GM12878 (cell line): ENCODE results near the gene PKP4. TPM values are rescaled to one million over a fixed set of nuclear protein-coding genes. Genes with fewer than 3 reads are reported as not detected.

Experiments used
- ATAC-seq: fragments of 200-7000 bp; cut with Tn5 transposase; 3 replicates; pipeline ENCODE4 v1.9.1; 2020; ENCODE audit warnings: mild to moderate bottlenecking, moderate library complexity
- BruUV-seq: library from RNA; stranded (reverse); fragments of 400-500 nt; replicated peaks from 2 replicates; lab custom pipeline; 2021; lab: Mats Ljungman, UMichigan
- CTCF ChIA-PET: fragments of 300-600 bp; sonication (Branson Sonifier 250); formaldehyde crosslinking; extraction: SDS; loops from one replicate; lab custom pipeline; 2021; ENCODE audit warnings: inconsistent platforms; lab: Yijun Ruan, JAX
- POLR2A ChIA-PET: fragments of 350-600 bp; formaldehyde crosslinking; extraction: SDS; loops from one replicate; lab custom pipeline; 2021; ENCODE audit warnings: inconsistent platforms; lab: Charles Lee
- RAD21 ChIA-PET: fragments of 300-600 bp; sonication (Branson Sonifier 250); formaldehyde crosslinking; loops from one replicate; lab custom pipeline; 2023; ENCODE audit warnings: antibody characterized with exemption; ENCODE audit not compliant: unreplicated experiment; lab: Charles Lee
- SMC1A ChIA-PET: fragments of 300-600 bp; sonication (Branson Sonifier 250); formaldehyde crosslinking; loops from one replicate; lab custom pipeline; 2023; ENCODE audit not compliant: unreplicated experiment, uncharacterized antibody; lab: Charles Lee
- DNase-seq: peaks from one replicate; pipeline ENCODE4 v3.0.0-alpha.2; 2011; ENCODE audit warnings: low read depth, low spot score
- FAIRE-seq: peaks from 3 replicates; lab custom pipeline; 2011; peaks lifted over from hg19 to GRCh38; lab: Jason Lieb, UNC
- H2AFZ ChIP-seq: 2 replicates; pipeline ENCODE4 v1.6.0; 2011; ENCODE audit warnings: low read depth, low read length, control low read depth; ENCODE audit not compliant: control insufficient read depth
- H3K27ac ChIP-seq: 2 replicates; pipeline ENCODE4 v1.5.1; 2011; ENCODE audit warnings: control low read depth; ENCODE audit not compliant: control insufficient read depth, insufficient read depth
- H3K27me3 ChIP-seq, 2 experiments: replicated peaks in 1 of 2; 2 replicates each; pipeline versions ENCODE4 v1.6.0 to v1.6.1; 2011; ENCODE audit warnings: low read length in 1 of 2; ENCODE audit not compliant: control insufficient read depth in 2 of 2, insufficient read depth in 2 of 2
- H3K36me3 ChIP-seq, 2 experiments: 2 replicates each; pipeline ENCODE4 v1.5.1; 2011; ENCODE audit warnings: low read length in 1 of 2; ENCODE audit not compliant: control insufficient read depth in 2 of 2, insufficient read depth in 2 of 2
- H3K4me1 ChIP-seq: 2 replicates; pipeline ENCODE4 v1.6.1; 2011; ENCODE audit warnings: mild to moderate bottlenecking, low read length, moderate library complexity, mixed read lengths; ENCODE audit not compliant: control insufficient read depth, insufficient read depth
- H3K4me2 ChIP-seq: 2 replicates; pipeline ENCODE4 v1.6.0; 2011; ENCODE audit warnings: control low read depth; ENCODE audit not compliant: control insufficient read depth, insufficient read depth
- H3K4me3 ChIP-seq: fragments of 200-600 bp; sonication (generic); 2 replicates; pipeline ENCODE4 v1.5.1; 2016
- H3K79me2 ChIP-seq: 2 replicates; pipeline ENCODE4 v1.6.0; 2011; ENCODE audit warnings: low read length; ENCODE audit not compliant: control insufficient read depth, insufficient read depth
- H3K9ac ChIP-seq: 2 replicates; pipeline ENCODE4 v1.8.0; 2011; ENCODE audit warnings: low read length, control low read depth, mixed read lengths; ENCODE audit not compliant: control insufficient read depth, insufficient read depth
- H3K9me3 ChIP-seq: replicated peaks from 3 replicates; pipeline ENCODE4 v1.5.1; 2011; ENCODE audit warnings: mild to moderate bottlenecking, low read length; ENCODE audit not compliant: control insufficient read depth, insufficient read depth
- H4K20me1 ChIP-seq: 2 replicates; pipeline ENCODE4 v1.6.0; 2011; ENCODE audit not compliant: control insufficient read depth, insufficient read depth
- ATF3 ChIP-seq: IDR thresholded peaks from 2 replicates; pipeline ENCODE4 v1.6.1; 2011; ENCODE audit warnings: low read depth, mild to moderate bottlenecking, low read length, moderate library complexity, borderline replicate concordance; ENCODE audit errors: extremely low read depth
- CBFB ChIP-seq: IDR thresholded peaks from 2 replicates; pipeline ENCODE4 v1.6.1; 2016; ENCODE audit warnings: antibody characterized with exemption, low read depth
- CUX1 ChIP-seq: IDR thresholded peaks from 2 replicates; pipeline ENCODE4 v1.6.1; 2012; ENCODE audit warnings: improper control_type of control experiment, low read depth, low read length; ENCODE audit not compliant: insufficient replicate concordance
- HDGF ChIP-seq: fragments of 450-650 bp; IDR thresholded peaks from 2 replicates; pipeline ENCODE4 v1.6.1; 2016; ENCODE audit warnings: antibody characterized with exemption
- JUNB ChIP-seq: IDR thresholded peaks from 2 replicates; pipeline ENCODE4 v1.6.1; 2016; ENCODE audit warnings: antibody characterized with exemption, mild to moderate bottlenecking
- MTA3 ChIP-seq: IDR thresholded peaks from 2 replicates; pipeline ENCODE4 v1.6.1; 2012; ENCODE audit warnings: low read length, inconsistent platforms, borderline replicate concordance
- MYB ChIP-seq: fragments of 150-350 bp; IDR thresholded peaks from 2 replicates; pipeline ENCODE4 v1.6.1; 2014; ENCODE audit warnings: mild to moderate bottlenecking, low read depth, low read length, borderline replicate concordance
- NFIC ChIP-seq: IDR thresholded peaks from 2 replicates; pipeline ENCODE4 v1.6.1; 2012; ENCODE audit warnings: low read depth, mild to moderate bottlenecking, inconsistent platforms, low read length, moderate library complexity
- POLR2AphosphoS2 ChIP-seq: IDR thresholded peaks from 2 replicates; pipeline ENCODE4 v1.6.1; 2011; ENCODE audit warnings: low read depth, mild to moderate bottlenecking, low read length, improper control_type of control experiment, moderate library complexity
- POLR2AphosphoS5 ChIP-seq: IDR thresholded peaks from 2 replicates; pipeline ENCODE4 v1.6.1; 2011; ENCODE audit warnings: mild to moderate bottlenecking, low read length, inconsistent platforms
- RAD21 ChIP-seq: IDR thresholded peaks from 2 replicates; pipeline ENCODE4 v1.6.1; 2011; ENCODE audit warnings: mild to moderate bottlenecking, low read depth, low read length, moderate library complexity; ENCODE audit not compliant: insufficient read depth
- RCOR1 ChIP-seq: conservative IDR thresholded peaks from 2 replicates; pipeline ENCODE4 v1.6.1; 2012; ENCODE audit warnings: low read depth, low read length, improper control_type of control experiment
- SUZ12 ChIP-seq: fragments of 200-600 bp; sonication (generic); IDR thresholded peaks from one replicate; pipeline ENCODE4 v1.6.1; 2018; ENCODE audit warnings: antibody characterized with exemption, mild to moderate bottlenecking; ENCODE audit not compliant: unreplicated experiment
- ZZZ3 ChIP-seq: IDR thresholded peaks from 2 replicates; pipeline ENCODE4 v1.6.1; 2011; ENCODE audit warnings: low read depth; ENCODE audit not compliant: control insufficient read depth, insufficient read length
- WGBS: methylation state at CpG from one replicate; pipeline ENCODE4 v1.1.6; 2016; ENCODE audit warnings: low lambda C conversion rate; ENCODE audit not compliant: insufficient replicate concordance, insufficient coverage; ENCODE audit errors: missing lambda C conversion rate; 5-methylcytosine and 5-hydroxymethylcytosine counted together
- in situ Hi-C: fragments of 300-500 bp; cut with MboI; formaldehyde crosslinking; loops from 9 replicates; pipeline ENCODE4 v1.14.3; 2018; ENCODE audit warnings: mixed read lengths
- intact Hi-C: fragments of 100-400 bp; cut with micrococcal nuclease; formaldehyde crosslinking; loops from one replicate; pipeline ENCODE4 v1.14.2; 2022; ENCODE audit not compliant: unreplicated experiment
- polyA plus RNA-seq, 11 experiments: library from polyadenylated mRNA; depleted of rRNA in 4 of 11; unstranded in 6 of 11; stranded (reverse) in 5 of 11; fragments of >200 nt; fragmentation: Nextera tagmentation in 4 of 11; fragmentation: Illumina TruSeq in 1 of 11; extraction: Ambion mirVana in 4 of 11; extraction: Trizol in 1 of 11; gene quantifications; 1 replicate in 1 of 11; 2 replicates in 10 of 11; pipeline versions ENCODE4 v1.2.1 to v1.2.3, GENCODE V29; 2011 to 2016; ENCODE audit warnings: inconsistent platforms in 2 of 11, missing spikeins in 2 of 11, low read depth in 1 of 11
- total RNA-seq, 4 experiments: library from RNA; depleted of rRNA in 3 of 4; stranded (reverse); fragments of >200 nt in 3 of 4; fragmentation: Illumina TruSeq in 1 of 4; extraction: Trizol in 1 of 4; gene quantifications; 2 replicates each; pipeline versions ENCODE4 v1.2.1 to v1.2.3, GENCODE V29; 2013 to 2021
- TF ChIP-seq, protein P1 (sequence below): fragments of 450-650 bp; IDR thresholded peaks from 2 replicates; pipeline ENCODE4 v1.6.1; 2018; ENCODE audit warnings: borderline replicate concordance, mild to moderate bottlenecking; ENCODE audit not compliant: partially characterized antibody

PKP4 gene
- total and polyA plus RNA-seq, 10 of the 15 experiments (the other 5 are each of a cell fraction or from before 2014, with no cell fraction given): 4.8 to 35.8 (median 17.7) TPM

DNA sequence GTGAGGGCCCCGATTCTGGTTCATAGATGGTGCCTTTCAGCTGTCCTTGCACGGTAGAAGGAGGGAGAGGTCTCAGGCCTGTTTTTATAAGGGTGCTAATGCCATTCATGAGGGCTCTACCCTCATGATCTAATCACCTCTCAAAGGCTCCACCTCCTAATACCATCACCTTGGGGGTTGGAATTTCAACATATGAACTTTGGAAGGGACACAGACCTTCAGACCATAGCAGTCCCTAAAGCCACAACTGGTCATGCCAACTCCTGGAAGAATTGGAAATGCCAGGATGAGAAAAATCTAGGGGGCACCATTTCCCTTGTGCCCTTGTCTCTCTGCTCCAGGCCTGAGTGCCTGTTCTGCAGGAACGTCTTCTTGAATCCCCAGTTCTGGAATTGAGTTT, 213.5 kb downstream of the PKP4 start:
- no peak overlapping the region for H3K4me3 ChIP-seq
- ChIA-PET CTCF (no interaction called here), SMC1A (no interaction called here), POLR2A (no interaction called here), RAD21 (no interaction called here)
- no peaks in the 10 kb centered on the region for H4K20me1 ChIP-seq
- no peak overlapping the region for H3K27ac ChIP-seq
- H3K27me3 ChIP-seq: no peaks in the 10 kb centered on the region
- TF ChIP-seq RAD21: no peak
- no peak for TF ChIP-seq POLR2AphosphoS2
- no peak for TF ChIP-seq ATF3
- no peak for TF ChIP-seq MTA3
- no peak for TF ChIP-seq POLR2AphosphoS5
- TF ChIP-seq ZZZ3: no peak
- TF ChIP-seq RCOR1: no peak
- no peak for TF ChIP-seq JUNB
- TF ChIP-seq HDGF: no peak
- TF ChIP-seq SUZ12: no peak
- no peak for TF ChIP-seq MYB
- TF ChIP-seq, protein P1, sequence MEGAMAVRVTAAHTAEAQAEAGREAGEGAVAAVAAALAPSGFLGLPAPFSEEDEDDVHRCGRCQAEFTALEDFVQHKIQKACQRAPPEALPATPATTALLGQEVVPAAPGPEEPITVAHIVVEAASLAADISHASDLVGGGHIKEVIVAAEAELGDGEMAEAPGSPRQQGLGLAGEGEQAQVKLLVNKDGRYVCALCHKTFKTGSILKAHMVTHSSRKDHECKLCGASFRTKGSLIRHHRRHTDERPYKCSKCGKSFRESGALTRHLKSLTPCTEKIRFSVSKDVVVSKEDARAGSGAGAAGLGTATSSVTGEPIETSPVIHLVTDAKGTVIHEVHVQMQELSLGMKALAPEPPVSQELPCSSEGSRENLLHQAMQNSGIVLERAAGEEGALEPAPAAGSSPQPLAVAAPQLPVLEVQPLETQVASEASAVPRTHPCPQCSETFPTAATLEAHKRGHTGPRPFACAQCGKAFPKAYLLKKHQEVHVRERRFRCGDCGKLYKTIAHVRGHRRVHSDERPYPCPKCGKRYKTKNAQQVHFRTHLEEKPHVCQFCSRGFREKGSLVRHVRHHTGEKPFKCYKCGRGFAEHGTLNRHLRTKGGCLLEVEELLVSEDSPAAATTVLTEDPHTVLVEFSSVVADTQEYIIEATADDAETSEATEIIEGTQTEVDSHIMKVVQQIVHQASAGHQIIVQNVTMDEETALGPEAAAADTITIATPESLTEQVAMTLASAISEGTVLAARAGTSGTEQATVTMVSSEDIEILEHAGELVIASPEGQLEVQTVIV: no peak
- TF ChIP-seq NFIC: no peak
- no peak for TF ChIP-seq CUX1
- no peak for TF ChIP-seq CBFB
- H3K9ac ChIP-seq: no peak overlapping the region
- H3K9me3 ChIP-seq: no peaks in the 10 kb centered on the region
- no peak overlapping the region for H3K4me2 ChIP-seq
- no peak overlapping the region for H2AFZ ChIP-seq
- no TSS peak for BruUV-seq
- no peak for FAIRE-seq
- peaks cover 0 to 2% of the 10 kb centered on the region in 2 experiments; a peak in 1 of 4 replicates for H3K36me3 ChIP-seq
- in situ Hi-C loops: no loop called here
- no peaks in the 10 kb centered on the region for H3K79me2 ChIP-seq
- ATAC-seq: no peak
- intact Hi-C loops: no loop called here
- no peaks in the 10 kb centered on the region for H3K4me1 ChIP-seq
- 100% methylated on average over 3 of the region's 3 CpGs for WGBS
- DNase-seq: no peak
